ENCODE measurements around the gene EOLA1.
"Not testable (repeated sequence)": the region's sequence is repeated elsewhere in the genome, so short reads cannot be mapped to it uniquely, and the experiment has no call there.

EOLA1 gene

GRCh38 chrX:149497626-149498025 is 43.2 kb upstream of the EOLA1 start:
- peak; percentile 68 for DNase-seq (ENCODE audit: low read depth)

GRCh38 chrX:149498767-149499166 is 42.0 kb upstream of the EOLA1 start:
- H3K4me3 ChIP-seq (ENCODE audit: low read length), result no peak overlapping the region
- TF ChIP-seq CTCF (conservative IDR thresholded peaks at IDR 0.05; ENCODE audit: low read length), result no peak
- no peak for DNase-seq (ENCODE audit: low read depth)

More at GRCh38 chrX:149497626-149498025, 43.2 kb upstream of the EOLA1 start:
- H3K4me3 ChIP-seq (ENCODE audit: low read length), result no peak overlapping the region
- peak; percentile 29 for TF ChIP-seq CTCF (conservative IDR thresholded peaks at IDR 0.05; ENCODE audit: low read length)

GRCh38 chrX:149499766-149500165 is 41.0 kb upstream of the EOLA1 start:
- DNase-seq (ENCODE audit: low read depth), result no peak
- no peak overlapping the region for H3K4me3 ChIP-seq (ENCODE audit: low read length)
- no peak for TF ChIP-seq CTCF (conservative IDR thresholded peaks at IDR 0.05; ENCODE audit: low read length)

- not testable (repeated sequence) for H3K4me3 ChIP-seq (ENCODE audit: low read length)
Measured at GRCh38 chrX:149502923-149503322, 37.9 kb upstream of the EOLA1 start.

GRCh38 chrX:149503446-149503845 is 37.4 kb upstream of the EOLA1 start:
- H3K4me3 ChIP-seq (ENCODE audit: low read length), result peak overlapping the region; percentile 29; the same call in 1 of the 2 replicates

More at GRCh38 chrX:149502923-149503322, 37.9 kb upstream of the EOLA1 start:
- DNase-seq (ENCODE audit: low read depth), result not testable (repeated sequence)

GRCh38 chrX:149504226-149504914 is 36.4 kb upstream of the EOLA1 start:
- peak; percentile 12 for DNase-seq (ENCODE audit: low read depth)
- TF ChIP-seq CTCF (conservative IDR thresholded peaks at IDR 0.05; ENCODE audit: low read length), result peak; percentile 33
- H3K4me3 ChIP-seq (ENCODE audit: low read length), result peak overlapping the region; percentile 71

More at GRCh38 chrX:149503446-149503845, 37.4 kb upstream of the EOLA1 start:
- peak; percentile 74 for DNase-seq (ENCODE audit: low read depth)

- peak within 1 kb of the TSS; percentile 71 for H3K4me3 ChIP-seq (ENCODE audit: low read length)
- DNase-seq (ENCODE audit: low read depth), result peak; percentile 81
- TF ChIP-seq CTCF (conservative IDR thresholded peaks at IDR 0.05; ENCODE audit: low read length), result no peak
Measured at GRCh38 chrX:149504915-149505651, 35.7 kb upstream of the EOLA1 start, which contains the start of gene IDS. Gene IDS (minus strand): TSS chrX:149505306. CDS start chrX:149505137, 169 bp downstream.

GRCh38 chrX:149505671-149506070 is 35.1 kb upstream of the EOLA1 start:
- H3K4me3 ChIP-seq (ENCODE audit: low read length), result no peak overlapping the region; the same call in 1 of the 2 replicates
- DNase-seq (ENCODE audit: low read depth), result no peak
- no peak for TF ChIP-seq CTCF (conservative IDR thresholded peaks at IDR 0.05; ENCODE audit: low read length)

Data from AG10803 (cell line).